HUES48 (cell line): ENCODE data around the gene CD99L2.
A peak's percentile ranks its signal among the peaks of the same experiment; 100 is the strongest.
"Not testable (repeated sequence)": the region's sequence is repeated elsewhere in the genome, so short reads cannot be mapped to it uniquely, and the experiment has no call there.

Experiments used
- H3K27ac ChIP-seq: one replicate; pipeline ENCODE4 v1.7.0; 2013; ENCODE audit warnings: low read depth, low read length, inconsistent platforms
- H3K27me3 ChIP-seq: 2 replicates; pipeline ENCODE4 v1.6.1; 2013; ENCODE audit warnings: mild to moderate bottlenecking, low read length; ENCODE audit not compliant: control insufficient read depth, insufficient read depth
- H3K36me3 ChIP-seq: 2 replicates; pipeline ENCODE4 v1.6.1; 2013; ENCODE audit warnings: low read length; ENCODE audit not compliant: control insufficient read depth, insufficient read depth
- H3K4me1 ChIP-seq: 2 replicates; pipeline ENCODE4 v1.6.1; 2013; ENCODE audit warnings: mild to moderate bottlenecking, low read length; ENCODE audit not compliant: control insufficient read depth, insufficient read depth
- H3K4me3 ChIP-seq: 2 replicates; pipeline ENCODE4 v1.5.1; 2013; ENCODE audit warnings: mild to moderate bottlenecking, low read depth, low read length
- H3K9ac ChIP-seq: 2 replicates; pipeline ENCODE4 v1.6.1; 2013; ENCODE audit warnings: mild to moderate bottlenecking, low read depth, low read length, moderate library complexity
- H3K9me3 ChIP-seq: 2 replicates; pipeline ENCODE4 v1.6.1; 2013; ENCODE audit warnings: low read length; ENCODE audit not compliant: control insufficient read depth, insufficient read depth

Gene CD99L2

GRCh38 chrX:150897421-150898320 lies 797 bp downstream of the CD99L2 start:
- Histone ChIP-seq H3K36me3 (0 out of 2 replicates have a peak, but pooled peaks cover 5% of the 10 kb centered on the region), H3K4me3 (peak overlapping the region; percentile 76), H3K4me1 (peaks cover 28% of the 10 kb centered on the region), H3K27ac (peak overlapping the region; percentile 76), H3K27me3 (no peaks in the 10 kb centered on the region), H3K9ac (peak overlapping the region; percentile 81), H3K9me3 (peaks cover 3% of the 10 kb centered on the region; the same call in 1 of the 2 replicates)

GRCh38 chrX:150896632-150897031 lies 1.8 kb downstream of the CD99L2 start:
- H3K36me3 ChIP-seq: 0 out of 2 replicates have a peak, but pooled peaks cover 5% of the 10 kb centered on the region
- H3K27me3 ChIP-seq: no peaks in the 10 kb centered on the region
- no peak overlapping the region for H3K9ac ChIP-seq
- H3K27ac ChIP-seq: no peak overlapping the region
- peaks cover 22% of the 10 kb centered on the region for H3K4me1 ChIP-seq
- H3K9me3 ChIP-seq: peaks cover 4% of the 10 kb centered on the region; the same call in 1 of the 2 replicates
- no peak overlapping the region for H3K4me3 ChIP-seq

- Histone ChIP-seq H3K27ac (no peak overlapping the region), H3K9ac (no peak overlapping the region), H3K4me1 (peaks cover 4% of the 10 kb centered on the region; the same call in 1 of the 2 replicates), H3K4me3 (no peak overlapping the region), H3K27me3 (no peaks in the 10 kb centered on the region), H3K36me3 (0 out of 2 replicates have a peak, but pooled peaks cover 5% of the 10 kb centered on the region), H3K9me3 (0 out of 2 replicates have a peak, but pooled peaks cover 7% of the 10 kb centered on the region)
These were observed 4.5 kb downstream of the CD99L2 start for GRCh38 chrX:150893936-150894335.

- H3K4me1 ChIP-seq: no peaks in the 10 kb centered on the region
- no peaks in the 10 kb centered on the region for H3K36me3 ChIP-seq
- H3K27ac ChIP-seq: no peak overlapping the region
- H3K9ac ChIP-seq: no peak overlapping the region
- no peaks in the 10 kb centered on the region for H3K27me3 ChIP-seq
- peaks cover 4% of the 10 kb centered on the region; the same call in 1 of the 2 replicates for H3K9me3 ChIP-seq
- H3K4me3 ChIP-seq: no peak overlapping the region
These were observed 9.3 kb downstream of the CD99L2 start for GRCh38 chrX:150889131-150889530.

GRCh38 chrX:150887906-150888465 lies 10.5 kb downstream of the CD99L2 start:
- no peaks in the 10 kb centered on the region for H3K4me1 ChIP-seq
- no peak overlapping the region for H3K4me3 ChIP-seq
- no peak overlapping the region for H3K27ac ChIP-seq
- no peak overlapping the region for H3K9ac ChIP-seq
- peaks cover 4% of the 10 kb centered on the region; the same call in 1 of the 2 replicates for H3K9me3 ChIP-seq
- H3K27me3 ChIP-seq: no peaks in the 10 kb centered on the region
- no peaks in the 10 kb centered on the region for H3K36me3 ChIP-seq

GRCh38 chrX:150887268-150887667 lies 11.2 kb downstream of the CD99L2 start:
- not testable (repeated sequence) for H3K36me3 ChIP-seq, H3K9ac ChIP-seq, H3K9me3 ChIP-seq, H3K27me3 ChIP-seq, H3K4me1 ChIP-seq, H3K4me3 ChIP-seq, H3K27ac ChIP-seq

GRCh38 chrX:150886381-150886780 lies 12.1 kb downstream of the CD99L2 start:
- H3K4me3 ChIP-seq: no peak overlapping the region
- H3K9ac ChIP-seq: no peak overlapping the region
- H3K36me3 ChIP-seq: no peaks in the 10 kb centered on the region
- H3K9me3 ChIP-seq: peaks cover under 1% of the 10 kb centered on the region; the same call in 1 of the 2 replicates
- H3K27ac ChIP-seq: no peak overlapping the region
- no peaks in the 10 kb centered on the region for H3K4me1 ChIP-seq
- no peaks in the 10 kb centered on the region for H3K27me3 ChIP-seq

GRCh38 chrX:150880808-150881165 lies 17.7 kb downstream of the CD99L2 start:
- H3K36me3 ChIP-seq: no peaks in the 10 kb centered on the region
- no peaks in the 10 kb centered on the region for H3K27me3 ChIP-seq
- no peaks in the 10 kb centered on the region for H3K4me1 ChIP-seq
- no peak overlapping the region for H3K9ac ChIP-seq
- no peak overlapping the region for H3K4me3 ChIP-seq
- peaks cover 10% of the 10 kb centered on the region for H3K9me3 ChIP-seq
- H3K27ac ChIP-seq: no peak overlapping the region

- Histone ChIP-seq H3K27me3 (no peaks in the 10 kb centered on the region), H3K9me3 (peaks cover 16% of the 10 kb centered on the region)
These were observed 18.3 kb downstream of the CD99L2 start for GRCh38 chrX:150879855-150880807.

GRCh38 chrX:150875621-150876020 lies 22.8 kb downstream of the CD99L2 start:
- H3K4me3 ChIP-seq, H3K36me3 ChIP-seq, H3K27me3 ChIP-seq, H3K4me1 ChIP-seq, H3K27ac ChIP-seq, H3K9ac ChIP-seq: not testable (repeated sequence)
- peaks cover 17% of the 10 kb centered on the region for H3K9me3 ChIP-seq

More at GRCh38 chrX:150879855-150880807, 18.3 kb downstream of the CD99L2 start:
- Histone ChIP-seq H3K27ac (no peak overlapping the region), H3K4me1 (no peaks in the 10 kb centered on the region), H3K4me3 (no peak overlapping the region), H3K36me3 (no peaks in the 10 kb centered on the region), H3K9ac (no peak overlapping the region)
